Left lung (tissue), 10 donors: ENCODE data around the gene SNAPC2. TPM values are rescaled to one million over a fixed set of nuclear protein-coding genes. Genes with fewer than 3 reads are reported as not detected.

Experiments used
- ATAC-seq: fragments of 200-7000 bp; cut with Tn5 transposase; one replicate; pipeline ENCODE4 v1.9.1; 2020; ENCODE audit warnings: moderate library complexity
- DNase-seq, 4 donors: peaks; one replicate each; pipeline ENCODE4 v3.0.0-alpha.2; 2013 to 2020
- H3K27ac ChIP-seq, 2 donors: fragments of 200-600 bp; sonication (generic) in 1 of 2; one replicate each; pipeline versions ENCODE4 v1.5.0 to v1.8.0; 2020 to 2021
- H3K27me3 ChIP-seq, 2 donors: fragments of 200-600 bp; sonication (generic) in 1 of 2; one replicate each; pipeline versions ENCODE4 v1.5.0 to v1.8.0; 2020 to 2021
- H3K36me3 ChIP-seq, 2 donors: fragments of 200-600 bp; sonication (generic) in 1 of 2; one replicate each; pipeline versions ENCODE4 v1.5.0 to v1.8.0; 2020 to 2021
- H3K4me1 ChIP-seq, 2 donors: fragments of 200-600 bp; one replicate each; pipeline ENCODE4 v1.8.0; 2021
- H3K4me3 ChIP-seq, 2 donors: fragments of 200-600 bp; sonication (generic) in 1 of 2; one replicate each; pipeline versions ENCODE4 v1.5.0 to v1.8.0; 2020 to 2021; ENCODE audit warnings: mild to moderate bottlenecking in 1 of 2
- H3K9me3 ChIP-seq, 2 donors: fragments of 200-600 bp; sonication (generic) in 1 of 2; one replicate each; pipeline versions ENCODE4 v1.5.0 to v1.8.0; 2020 to 2021
- CTCF ChIP-seq, 2 donors: fragments of 200-600 bp; sonication (generic) in 1 of 2; IDR thresholded peaks; one replicate each; pipeline versions ENCODE4 v1.5.0 to v1.8.0; 2021; ENCODE audit warnings: antibody characterized with exemption in 2 of 2
- intact Hi-C, 2 donors: fragments of 100-400 bp; cut with DNase I; formaldehyde crosslinking; loops; one replicate each; pipeline versions ENCODE4 v1.11.2 to v1.14.2; 2022
- polyA plus RNA-seq, 6 donors: library from polyadenylated mRNA; unstranded; fragments of 120-200 nt; gene quantifications; one replicate each; pipeline ENCODE4 v1.2.1, GENCODE V29; 2013; ENCODE audit not compliant: insufficient read length in 6 of 6
- total RNA-seq, 2 donors: library from RNA; stranded (reverse); fragmentation: NEBNext Ultra II Directional; extraction: Animal tissue kit (Norgen Biotek cat#: 25700); gene quantifications; one replicate each; pipeline ENCODE4 v1.2.1, GENCODE V29; 2021
- donor health status: DM: no; HTN: yes; CAD: no.
- donor health status: DM: no; HTN: no; CAD: no.

The SNAPC2 gene
- total and polyA plus RNA-seq, 8 donors = 11.1 to 20.5 (median 15.5) TPM

- Histone ChIP-seq H3K4me1 (peaks cover 7 to 42% of the 10 kb centered on the region in 2 donors), H3K36me3 (peaks cover 0 to 41% of the 10 kb centered on the region in 2 donors), H3K27ac (no peak overlapping the region), H3K9me3 (no peaks in the 10 kb centered on the region), H3K27me3 (no peaks in the 10 kb centered on the region), H3K4me3 (peak overlapping the region in 1 of 2 donors; percentile 74)
- DNase-seq = peak in 1 of 4 donors; percentile 58
- intact Hi-C loops = loop anchor here in 1 of 2 donors (10.0 kb wide), 1 partner anchor 313 kb away; no protein-coding TSS in a partner anchor
- ATAC-seq = no peak
- no peak for TF ChIP-seq CTCF (IDR thresholded peaks at IDR 0.05)
These were observed 21.9 kb downstream of the SNAPC2 start for GRCh38 chr19:7941895-7942596.

- peaks cover 0 to 31% of the 10 kb centered on the region in 2 donors for H3K36me3 ChIP-seq
- H3K9me3 ChIP-seq = no peaks in the 10 kb centered on the region
- no peak for ATAC-seq
- no peak for DNase-seq
- intact Hi-C loops = loop anchor here in 1 of 2 donors (10.0 kb wide), 1 partner anchor 312 kb away; no protein-coding TSS in a partner anchor
- peak overlapping the region; percentile 74 to 91 for H3K4me3 ChIP-seq
- peaks cover 7 to 42% of the 10 kb centered on the region in 2 donors for H3K4me1 ChIP-seq
- no peaks in the 10 kb centered on the region for H3K27me3 ChIP-seq
- no peak for TF ChIP-seq CTCF (IDR thresholded peaks at IDR 0.05)
- peak overlapping the region; percentile 86 to 92 for H3K27ac ChIP-seq
These were observed 22.9 kb downstream of the SNAPC2 start for GRCh38 chr19:7942981-7943443.

- H3K36me3 ChIP-seq = peaks cover 0 to 25% of the 10 kb centered on the region in 2 donors
- no peaks in the 10 kb centered on the region for H3K27me3 ChIP-seq
- peak within 1 kb of the TSS; percentile 74 to 91 for H3K4me3 ChIP-seq
- H3K27ac ChIP-seq = peak within 1 kb of the TSS; percentile 86 to 92
- H3K9me3 ChIP-seq = no peaks in the 10 kb centered on the region
- intact Hi-C loops = loop anchor here in 1 of 2 donors (10.0 kb wide), 1 partner anchor 311 kb away; no protein-coding TSS in a partner anchor
- peak; percentile 97 to 99 (median 99) for DNase-seq
- no peak for TF ChIP-seq CTCF (IDR thresholded peaks at IDR 0.05)
- ATAC-seq = peak; percentile 98
- H3K4me1 ChIP-seq = peaks cover 7 to 42% of the 10 kb centered on the region in 2 donors
These were observed 23.5 kb downstream of the SNAPC2 start, which contains the start of gene TIMM44 for GRCh38 chr19:7943444-7944176. Gene TIMM44, minus strand, starts transcription at chr19:7943666. Its CDS starts 15 bp downstream, at chr19:7943651.

GRCh38 chr19:7944177-7944761 lies 24.1 kb downstream of the SNAPC2 start:
- Histone ChIP-seq H3K36me3 (peaks cover 0 to 19% of the 10 kb centered on the region in 2 donors), H3K27ac (peak overlapping the region; percentile 66 to 92), H3K9me3 (no peaks in the 10 kb centered on the region), H3K4me3 (peak overlapping the region; percentile 58 to 74), H3K27me3 (no peaks in the 10 kb centered on the region), H3K4me1 (peaks cover 7 to 42% of the 10 kb centered on the region in 2 donors)
- TF ChIP-seq CTCF (IDR thresholded peaks at IDR 0.05) = peak; percentile 84 to 86
- peak; percentile 78 for ATAC-seq
- intact Hi-C loops = loop anchor here in 1 of 2 donors (10.0 kb wide), 1 partner anchor 311 kb away; no protein-coding TSS in a partner anchor
- peak; percentile 79 to 92 (median 86) for DNase-seq
